HG02571 (cell line): ENCODE measurements around the gene GGCT.
"Not testable (repeated sequence)": the region's sequence is repeated elsewhere in the genome, so short reads cannot be mapped to it uniquely, and the experiment has no call there.

Experiments
- ATAC-seq: cut with Tn5 transposase; IDR thresholded peaks from one replicate; pipeline ENCODE4 v1.9.1; 2021; ENCODE audit warnings: mild to moderate bottlenecking, moderate library complexity; ENCODE audit not compliant: unreplicated experiment

GGCT gene

GRCh38 chr7:30519122-30519521 is 14.5 kb upstream of the GGCT start:
- ATAC-seq = no peak

GRCh38 chr7:30515761-30516160 is 11.1 kb upstream of the GGCT start:
- no peak for ATAC-seq

- no peak for ATAC-seq
These were observed 10.1 kb upstream of the GGCT start for GRCh38 chr7:30514776-30515175.

- no peak for ATAC-seq
These were observed 9.5 kb upstream of the GGCT start for GRCh38 chr7:30514177-30514576.

GRCh38 chr7:30513762-30514161 is 9.1 kb upstream of the GGCT start:
- no peak for ATAC-seq

GRCh38 chr7:30511973-30512662 is 7.5 kb upstream of the GGCT start:
- no peak for ATAC-seq

GRCh38 chr7:30511494-30511893 is 6.9 kb upstream of the GGCT start:
- ATAC-seq = no peak

GRCh38 chr7:30510124-30511075 is 5.8 kb upstream of the GGCT start:
- ATAC-seq = no peak

GRCh38 chr7:30509171-30509857 is 4.7 kb upstream of the GGCT start:
- not testable (repeated sequence) for ATAC-seq

GRCh38 chr7:30507346-30507900 is 2.8 kb upstream of the GGCT start:
- ATAC-seq = not testable (repeated sequence)

GRCh38 chr7:30505174-30505697 is 607 bp upstream of the GGCT start:
- ATAC-seq = peak; percentile 10

- ATAC-seq = no peak
These were observed 1.1 kb downstream of the GGCT start for GRCh38 chr7:30503274-30504212.

GRCh38 chr7:30502470-30503251 is 2.0 kb downstream of the GGCT start:
- ATAC-seq = no peak

- ATAC-seq = no peak
These were observed 3.4 kb downstream of the GGCT start for GRCh38 chr7:30501264-30501663.

- ATAC-seq = no peak
These were observed 11.4 kb downstream of the GGCT start for GRCh38 chr7:30493228-30493627.

- ATAC-seq = no peak
These were observed 13.2 kb downstream of the GGCT start for GRCh38 chr7:30491417-30491816.

GRCh38 chr7:30487371-30487770 is 17.3 kb downstream of the GGCT start:
- no peak for ATAC-seq

- ATAC-seq = no peak
These were observed 19.0 kb downstream of the GGCT start for GRCh38 chr7:30485667-30486066.

GRCh38 chr7:30481416-30481815 is 23.2 kb downstream of the GGCT start:
- not testable (repeated sequence) for ATAC-seq
